ENCODE results near the gene PPP4C. TPM values are rescaled to one million over a fixed set of nuclear protein-coding genes. Genes with fewer than 3 reads are reported as not detected.
A peak's percentile ranks its signal among the peaks of the same experiment; 100 is the strongest.
"Not testable (repeated sequence)": the region's sequence is repeated elsewhere in the genome, so short reads cannot be mapped to it uniquely, and the experiment has no call there.

Gene PPP4C
- total and polyA plus RNA-seq, 2 experiments from 2014 or later = 123 to 236 TPM

DNA sequence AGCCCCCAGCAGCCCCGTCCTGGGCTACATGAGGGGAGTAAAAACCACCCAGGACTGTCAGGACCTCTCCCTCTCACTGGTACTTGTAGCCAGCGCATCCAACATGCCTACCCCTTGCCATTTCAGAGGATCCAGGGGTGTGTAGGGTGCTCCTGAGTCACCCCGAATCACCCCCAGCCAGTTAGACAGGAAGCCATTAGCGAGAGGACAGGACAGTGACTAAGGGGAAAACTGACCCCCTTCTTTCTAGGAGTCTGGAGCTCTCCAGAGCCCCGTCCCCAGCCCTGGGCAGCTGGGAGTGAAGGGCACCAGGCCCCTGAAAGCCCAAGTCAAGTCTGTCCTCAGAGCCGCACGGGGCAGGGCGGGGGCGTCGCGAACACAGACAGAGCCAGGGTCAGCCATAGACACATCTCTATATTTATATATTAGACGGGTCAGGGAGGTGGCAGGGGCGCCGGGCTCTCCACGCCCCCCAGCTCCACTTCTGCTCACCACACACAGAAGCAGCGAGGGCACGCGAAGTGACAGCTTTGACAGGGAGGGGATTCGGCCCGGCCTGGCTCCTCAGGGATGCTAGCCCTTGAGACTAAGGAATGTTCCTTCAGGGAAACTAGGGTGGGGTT, 38.0 kb downstream of the PPP4C start:
- no peaks in the 10 kb centered on the region for H3K9me2 ChIP-seq (replicated peaks; ENCODE audit: insufficient read depth)
- H3K27me3 ChIP-seq = no peaks in the 10 kb centered on the region
- H3K4me2 ChIP-seq = no peak overlapping the region
- peaks cover 11% of the 10 kb centered on the region for H3K4me1 ChIP-seq (ENCODE audit: insufficient read depth)
- no peaks in the 10 kb centered on the region for H4K20me1 ChIP-seq (ENCODE audit: insufficient read depth, poor library complexity, severe bottlenecking)
- H2AFZ ChIP-seq = no peak overlapping the region
- no peak overlapping the region for H3K4me3 ChIP-seq
- TF ChIP-seq, protein P1, sequence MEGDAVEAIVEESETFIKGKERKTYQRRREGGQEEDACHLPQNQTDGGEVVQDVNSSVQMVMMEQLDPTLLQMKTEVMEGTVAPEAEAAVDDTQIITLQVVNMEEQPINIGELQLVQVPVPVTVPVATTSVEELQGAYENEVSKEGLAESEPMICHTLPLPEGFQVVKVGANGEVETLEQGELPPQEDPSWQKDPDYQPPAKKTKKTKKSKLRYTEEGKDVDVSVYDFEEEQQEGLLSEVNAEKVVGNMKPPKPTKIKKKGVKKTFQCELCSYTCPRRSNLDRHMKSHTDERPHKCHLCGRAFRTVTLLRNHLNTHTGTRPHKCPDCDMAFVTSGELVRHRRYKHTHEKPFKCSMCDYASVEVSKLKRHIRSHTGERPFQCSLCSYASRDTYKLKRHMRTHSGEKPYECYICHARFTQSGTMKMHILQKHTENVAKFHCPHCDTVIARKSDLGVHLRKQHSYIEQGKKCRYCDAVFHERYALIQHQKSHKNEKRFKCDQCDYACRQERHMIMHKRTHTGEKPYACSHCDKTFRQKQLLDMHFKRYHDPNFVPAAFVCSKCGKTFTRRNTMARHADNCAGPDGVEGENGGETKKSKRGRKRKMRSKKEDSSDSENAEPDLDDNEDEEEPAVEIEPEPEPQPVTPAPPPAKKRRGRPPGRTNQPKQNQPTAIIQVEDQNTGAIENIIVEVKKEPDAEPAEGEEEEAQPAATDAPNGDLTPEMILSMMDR (IDR thresholded peaks at IDR 0.05; ENCODE audit: poor library complexity) = no peak
- TF ChIP-seq EZH2phosphoT487 (IDR thresholded peaks at IDR 0.05; ENCODE audit: low read depth, severe bottlenecking, unreplicated experiment) = no peak
- TF ChIP-seq EZH2 (IDR thresholded peaks at IDR 0.05; ENCODE audit: borderline replicate concordance) = no peak
- DNase-seq (ENCODE audit: low spot score) = no peak
- no peaks in the 10 kb centered on the region for H3K9me3 ChIP-seq (ENCODE audit: low read depth)
- no peaks in the 10 kb centered on the region for H3K36me3 ChIP-seq (replicated peaks; ENCODE audit: insufficient read depth, low read depth)
- no peaks in the 10 kb centered on the region for H3K79me2 ChIP-seq
- peak overlapping the region; percentile 24 for H3K27ac ChIP-seq
- WGBS (ENCODE audit: low lambda C conversion rate, missing lambda C conversion rate) = 87% methylated on average over 20 of the region's 20 CpGs

DNA sequence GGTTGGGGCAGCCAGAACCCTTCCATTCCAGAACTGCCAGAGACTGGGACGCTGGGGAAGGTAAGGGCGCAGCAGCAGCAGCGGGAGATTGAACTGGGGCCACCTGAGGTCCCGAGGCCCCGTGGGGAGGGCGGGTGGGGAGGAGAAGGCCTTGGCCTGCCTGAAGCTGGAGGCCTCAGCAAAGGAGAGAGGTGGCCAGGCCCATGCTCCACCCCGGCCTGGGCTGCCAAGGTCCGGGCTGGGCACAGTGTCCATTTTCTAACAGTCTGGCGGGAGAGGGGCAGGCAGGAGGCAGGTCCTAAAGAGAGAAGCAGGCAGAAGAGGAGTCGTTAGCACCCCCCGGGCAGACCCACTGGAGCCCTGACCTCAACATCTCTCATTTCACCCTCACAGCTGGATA, 38.6 kb downstream of the PPP4C start:
- H3K79me2 ChIP-seq = no peaks in the 10 kb centered on the region
- H3K4me2 ChIP-seq = no peak overlapping the region
- peaks cover 11% of the 10 kb centered on the region for H3K4me1 ChIP-seq (ENCODE audit: insufficient read depth)
- TF ChIP-seq EZH2phosphoT487 (IDR thresholded peaks at IDR 0.05; ENCODE audit: low read depth, severe bottlenecking, unreplicated experiment) (no peak), EZH2 (IDR thresholded peaks at IDR 0.05; ENCODE audit: borderline replicate concordance) (no peak)
- TF ChIP-seq, protein P1 (IDR thresholded peaks at IDR 0.05; ENCODE audit: poor library complexity) = no peak
- H3K36me3 ChIP-seq (replicated peaks; ENCODE audit: insufficient read depth, low read depth) = no peaks in the 10 kb centered on the region
- H3K27me3 ChIP-seq = no peaks in the 10 kb centered on the region
- H3K4me3 ChIP-seq = no peak overlapping the region
- peak overlapping the region; percentile 24 for H3K27ac ChIP-seq
- H2AFZ ChIP-seq = no peak overlapping the region
- 82% methylated on average over 10 of the region's 11 CpGs for WGBS (ENCODE audit: low lambda C conversion rate, missing lambda C conversion rate)
- no peaks in the 10 kb centered on the region for H3K9me2 ChIP-seq (replicated peaks; ENCODE audit: insufficient read depth)
- DNase-seq (ENCODE audit: low spot score) = no peak
- H3K9me3 ChIP-seq (ENCODE audit: low read depth) = no peaks in the 10 kb centered on the region
- no peaks in the 10 kb centered on the region for H4K20me1 ChIP-seq (ENCODE audit: insufficient read depth, poor library complexity, severe bottlenecking)

DNA sequence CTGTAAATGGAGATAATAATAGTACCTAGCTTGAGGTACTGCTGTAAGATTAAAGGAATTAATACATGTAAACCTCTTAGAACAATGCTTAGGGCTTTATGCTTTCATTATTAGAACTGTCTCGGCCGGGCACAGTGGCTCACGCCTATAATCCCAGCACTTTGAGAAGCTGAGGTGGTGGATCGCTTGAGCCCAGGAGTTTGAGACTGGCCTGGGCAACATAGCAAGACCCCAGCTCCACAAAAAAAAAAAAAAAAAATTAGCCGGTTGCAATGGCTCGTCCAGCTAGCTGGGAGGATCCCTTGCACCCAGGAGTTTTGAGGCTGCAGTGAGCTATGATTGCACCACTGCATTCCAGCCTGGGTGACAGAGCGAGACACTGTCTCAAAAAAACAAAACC, 39.0 kb downstream of the PPP4C start:
- H4K20me1 ChIP-seq (ENCODE audit: insufficient read depth, poor library complexity, severe bottlenecking); H2AFZ ChIP-seq; H3K27me3 ChIP-seq; H3K9me3 ChIP-seq (ENCODE audit: low read depth); H3K36me3 ChIP-seq (replicated peaks; ENCODE audit: insufficient read depth, low read depth); DNase-seq (ENCODE audit: low spot score); H3K79me2 ChIP-seq; H3K9me2 ChIP-seq (replicated peaks; ENCODE audit: insufficient read depth); H3K4me2 ChIP-seq; H3K4me3 ChIP-seq: not testable (repeated sequence)
- Histone ChIP-seq H3K4me1 (ENCODE audit: insufficient read depth) (peaks cover 13% of the 10 kb centered on the region), H3K27ac (peak overlapping the region; percentile 24)
- WGBS (ENCODE audit: low lambda C conversion rate, missing lambda C conversion rate) = 85% methylated on average over 7 of the region's 7 CpGs

DNA sequence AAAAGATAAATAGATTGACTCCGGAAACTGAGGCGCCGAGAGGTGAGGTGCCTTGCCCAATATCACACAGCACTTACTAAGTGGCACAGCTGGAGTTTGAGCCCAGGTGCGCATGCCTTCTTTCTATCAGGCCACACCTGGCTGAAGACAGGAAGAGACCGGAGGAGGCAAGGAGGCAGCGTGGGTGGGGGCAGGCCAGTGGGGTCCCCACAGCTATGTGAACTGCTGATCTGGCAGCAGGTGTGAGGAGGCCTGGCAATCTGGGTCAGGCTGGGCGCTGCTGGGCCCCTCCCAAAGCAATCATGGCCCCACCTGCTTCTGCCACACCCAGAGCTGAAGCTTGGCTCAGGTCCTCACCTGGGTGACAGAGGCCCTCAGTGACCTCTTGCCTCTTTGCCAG, 39.4 kb downstream of the PPP4C start:
- H3K27ac ChIP-seq = peak overlapping the region; percentile 24
- H4K20me1 ChIP-seq (ENCODE audit: insufficient read depth, poor library complexity, severe bottlenecking) = no peaks in the 10 kb centered on the region
- no peaks in the 10 kb centered on the region for H3K27me3 ChIP-seq
- no peak for TF ChIP-seq EZH2 (IDR thresholded peaks at IDR 0.05; ENCODE audit: borderline replicate concordance)
- no peak for TF ChIP-seq EZH2phosphoT487 (IDR thresholded peaks at IDR 0.05; ENCODE audit: low read depth, severe bottlenecking, unreplicated experiment)
- TF ChIP-seq, protein P1 (IDR thresholded peaks at IDR 0.05; ENCODE audit: poor library complexity) = no peak
- no peak overlapping the region for H2AFZ ChIP-seq
- no peaks in the 10 kb centered on the region for H3K9me2 ChIP-seq (replicated peaks; ENCODE audit: insufficient read depth)
- peaks cover 17% of the 10 kb centered on the region for H3K4me1 ChIP-seq (ENCODE audit: insufficient read depth)
- H3K9me3 ChIP-seq (ENCODE audit: low read depth) = no peaks in the 10 kb centered on the region
- 84% methylated on average over 7 of the region's 7 CpGs for WGBS (ENCODE audit: low lambda C conversion rate, missing lambda C conversion rate)
- no peaks in the 10 kb centered on the region for H3K79me2 ChIP-seq
- peak; percentile 61 for DNase-seq (ENCODE audit: low spot score)
- no peak overlapping the region for H3K4me2 ChIP-seq
- H3K36me3 ChIP-seq (replicated peaks; ENCODE audit: insufficient read depth, low read depth) = no peaks in the 10 kb centered on the region
- H3K4me3 ChIP-seq = no peak overlapping the region
